ENCODE data around the gene MACROD1. TPM values are rescaled to one million over a fixed set of nuclear protein-coding genes. Genes with fewer than 3 reads are reported as not detected.
"Not testable (repeated sequence)": the region's sequence is repeated elsewhere in the genome, so short reads cannot be mapped to it uniquely, and the experiment has no call there.

Gene MACROD1
- total RNA-seq, 1 donor from 2014 or later, result 139 TPM

DNA sequence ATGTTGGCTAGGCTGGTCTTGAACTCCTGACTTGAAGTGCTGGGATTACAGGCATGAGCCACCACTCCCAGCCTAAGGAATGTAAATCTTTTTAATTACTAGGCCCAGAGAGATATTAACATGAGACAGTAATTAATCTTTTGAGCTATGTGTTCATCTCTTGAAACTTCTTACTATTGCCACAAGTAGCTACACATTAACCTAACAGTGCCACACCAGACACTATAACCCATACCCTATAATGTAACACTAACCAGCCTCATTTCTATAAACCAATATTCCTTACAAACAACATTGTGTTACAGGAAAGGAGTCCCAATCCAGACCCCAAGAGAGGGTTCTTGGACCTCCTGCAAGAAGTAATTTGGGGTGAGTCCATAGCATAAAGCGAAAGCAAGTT is 199.5 kb downstream of the MACROD1 start:
- DNase-seq, result no peak
- intact Hi-C loops (cut with micrococcal nuclease), result no loop called here
- no peak for ATAC-seq

DNA sequence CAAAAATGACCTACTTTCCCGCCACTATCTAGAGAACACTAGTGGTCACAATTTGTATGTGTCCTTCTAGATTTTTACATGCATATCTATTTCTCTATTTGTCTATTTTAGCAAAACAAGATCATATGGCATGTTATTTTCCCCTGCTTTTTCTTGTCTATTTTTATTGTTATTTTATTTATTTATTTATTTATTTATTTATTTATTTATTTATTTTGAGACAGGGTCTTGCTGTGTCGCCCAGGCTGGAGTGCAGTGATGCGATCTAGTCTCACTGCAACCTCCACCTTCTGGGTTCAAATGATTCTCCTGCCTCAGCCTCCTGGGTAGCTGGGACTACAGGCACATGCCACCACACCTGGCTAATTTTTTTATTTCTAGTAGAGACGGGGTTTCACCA is 202.0 kb downstream of the MACROD1 start:
- DNase-seq; intact Hi-C loops (cut with micrococcal nuclease); ATAC-seq: not testable (repeated sequence)

DNA sequence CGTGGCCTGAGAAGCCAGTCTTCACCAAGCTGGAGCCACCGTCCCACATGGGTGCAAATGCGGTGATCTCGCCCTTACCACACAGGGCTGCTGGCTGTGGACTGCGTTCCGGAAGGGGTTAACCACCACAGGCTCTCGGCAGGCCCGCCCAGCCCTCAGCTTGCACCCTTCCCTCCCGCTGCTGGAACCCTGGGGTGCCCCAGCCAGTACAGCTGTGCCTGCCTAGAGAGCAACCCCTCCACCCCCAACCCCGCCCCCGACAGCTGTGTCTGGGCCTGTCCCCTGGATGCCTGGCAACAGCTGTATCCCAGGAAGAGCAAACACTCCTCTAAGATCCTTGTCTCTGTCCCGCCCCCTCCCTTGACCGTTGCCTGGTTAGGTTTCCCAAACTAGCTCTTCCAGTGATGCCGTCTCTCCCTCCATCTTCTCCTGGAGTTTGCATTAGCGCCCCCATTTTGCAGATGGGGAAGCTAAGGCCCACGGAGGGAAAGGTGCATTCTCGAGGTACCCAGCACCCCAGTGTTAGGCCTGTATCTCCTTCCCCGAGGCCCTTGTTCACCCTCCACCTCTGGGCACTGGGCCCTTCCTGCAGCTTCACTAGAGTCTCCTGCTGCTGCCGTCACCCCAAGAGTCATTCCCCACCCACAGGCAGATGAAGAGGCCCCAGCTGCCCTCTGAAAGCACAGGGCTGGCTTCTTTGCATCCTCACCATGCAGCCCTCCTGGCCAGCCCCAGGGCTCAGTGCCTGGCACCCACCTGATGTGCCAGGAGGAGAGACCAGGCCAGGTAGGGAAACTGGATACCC is 204.1 kb downstream of the MACROD1 start:
- ATAC-seq, result peak; percentile 54
- intact Hi-C loops (cut with micrococcal nuclease), result no loop called here
- peak; percentile 47 for DNase-seq

GRCh38 chr11:63958008-63958407 is 207.9 kb downstream of the MACROD1 start:
- DNase-seq (no peak), ATAC-seq (no peak)
- intact Hi-C loops (cut with micrococcal nuclease), result no loop called here

- intact Hi-C loops (cut with micrococcal nuclease), result no loop called here
Measured at GRCh38 chr11:63952570-63952969, 213.3 kb downstream of the MACROD1 start.

DNA sequence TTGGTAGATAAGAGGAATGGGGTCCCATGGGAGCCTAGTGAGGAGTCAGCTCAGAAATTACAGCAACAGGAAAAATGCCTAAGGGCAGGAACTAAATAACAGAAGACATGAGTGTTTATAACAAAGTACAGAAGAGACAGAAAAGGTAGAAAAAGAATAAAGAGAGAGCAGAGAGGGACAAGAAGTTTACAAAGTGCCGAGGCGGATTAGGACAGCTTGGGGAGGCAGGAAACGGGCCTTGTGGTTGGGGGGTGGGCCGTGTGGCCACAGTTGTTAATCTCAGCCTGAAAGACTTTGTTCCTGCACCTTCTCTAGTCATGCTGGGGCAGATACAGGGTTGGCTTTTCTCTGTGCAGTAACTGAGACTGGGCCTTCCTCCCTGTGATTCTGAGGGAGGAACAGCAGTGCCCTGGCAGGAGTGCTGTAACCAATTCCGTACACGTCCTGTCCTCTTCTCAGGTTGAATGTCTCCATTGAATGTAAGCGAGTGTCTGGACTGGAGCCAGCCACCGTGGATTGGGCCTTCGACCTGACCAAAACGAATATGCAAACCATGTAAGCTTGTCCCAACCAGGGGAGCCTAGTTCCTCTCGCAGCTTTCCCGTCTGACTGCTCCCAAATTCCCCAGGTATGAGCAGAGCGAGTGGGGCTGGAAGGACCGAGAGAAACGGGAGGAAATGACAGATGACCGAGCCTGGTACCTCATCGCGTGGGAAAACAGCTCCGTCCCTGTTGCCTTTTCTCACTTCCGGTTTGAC is 214.0 kb downstream of the MACROD1 start:
- ATAC-seq (no peak), DNase-seq (no peak)
- intact Hi-C loops (cut with micrococcal nuclease), result no loop called here

More at GRCh38 chr11:63952570-63952969, 213.3 kb downstream of the MACROD1 start:
- DNase-seq (no peak), ATAC-seq (no peak)

Other genes with a start within 250 kb of the MACROD1 start
- gene RCOR2, start 248.9 kb downstream of the MACROD1 start, total RNA-seq, result 14.5 TPM
- 26.5 TPM for gene NAA40, start 227.1 kb downstream of the MACROD1 start, total RNA-seq
- gene COX8A, start 191.5 kb downstream of the MACROD1 start, total RNA-seq, result 1,107 TPM
- gene OTUB1, start 179.7 kb downstream of the MACROD1 start, total RNA-seq, result 54.4 TPM
- gene FLRT1, start 130.2 kb downstream of the MACROD1 start, total RNA-seq, result 0.45 TPM
- gene STIP1, start 20.1 kb upstream of the MACROD1 start, total RNA-seq, result 127 TPM
- gene FERMT3, start 40.6 kb upstream of the MACROD1 start, total RNA-seq, result 6.9 TPM
- 84.9 TPM for gene TRPT1, start 60.1 kb upstream of the MACROD1 start, total RNA-seq
- 73.9 TPM for gene NUDT22, start 60.2 kb upstream of the MACROD1 start, total RNA-seq
- gene DNAJC4, start 64.4 kb upstream of the MACROD1 start, total RNA-seq, result 59.1 TPM
- gene VEGFB, start 68.5 kb upstream of the MACROD1 start, total RNA-seq, result 305 TPM
- 50.0 TPM for gene FKBP2, start 75.0 kb upstream of the MACROD1 start, total RNA-seq
- gene PPP1R14B, start 80.8 kb upstream of the MACROD1 start, total RNA-seq, result 132 TPM
- gene PLCB3, start 85.4 kb upstream of the MACROD1 start, total RNA-seq, result 12.0 TPM
- gene BAD, start 118.6 kb upstream of the MACROD1 start, total RNA-seq, result 98.7 TPM
- gene GPR137, start 119.7 kb upstream of the MACROD1 start, total RNA-seq, result 33.6 TPM
- gene KCNK4, start 125.2 kb upstream of the MACROD1 start, total RNA-seq, result not detected
- gene CATSPERZ, start 134.2 kb upstream of the MACROD1 start, total RNA-seq, result not detected
- gene ESRRA, start 139.4 kb upstream of the MACROD1 start, total RNA-seq, result 256 TPM
- gene TRMT112, start 151.4 kb upstream of the MACROD1 start, total RNA-seq, result 83.4 TPM
- 362 TPM for gene PRDX5, start 152.0 kb upstream of the MACROD1 start, total RNA-seq
- gene CCDC88B, start 174.1 kb upstream of the MACROD1 start, total RNA-seq, result 7.2 TPM
- 15.1 TPM for gene RPS6KA4, start 193.0 kb upstream of the MACROD1 start, total RNA-seq

Measured in left ventricle myocardium superior (tissue), 1 donor.